GM19099 (cell line): Measurements from ENCODE around the gene OR4D9.

Experiments used
- POLR2A ChIP-seq: IDR thresholded peaks from 3 replicates; pipeline ENCODE4 v1.6.1; 2011; ENCODE audit warnings: low read depth; ENCODE audit not compliant: insufficient read length; ENCODE audit errors: extremely low read depth

The OR4D9 gene

GRCh38 chr11:59510941-59511589 is at the start of gene OR4D9:
Gene OR4D9, plus strand, starts transcription at chr11:59511539. Its CDS starts 3,374 bp downstream, at chr11:59514913.
- TF ChIP-seq POLR2A, result no peak

GRCh38 chr11:59463190-59463641 is 48.1 kb upstream of the OR4D9 start:
- no peak for TF ChIP-seq POLR2A

- no peak for TF ChIP-seq POLR2A
Observed at GRCh38 chr11:59473015-59473414, 38.3 kb upstream of the OR4D9 start, which contains the start of gene OR4D10. Gene OR4D10, plus strand, starts transcription at chr11:59473315. Its CDS starts 4,115 bp downstream, at chr11:59477430.

GRCh38 chr11:59475176-59475575 is 36.2 kb upstream of the OR4D9 start:
- TF ChIP-seq POLR2A, result no peak

- no peak for TF ChIP-seq POLR2A
Observed at GRCh38 chr11:59479906-59480305, 31.4 kb upstream of the OR4D9 start.

GRCh38 chr11:59480359-59480758 is 31.0 kb upstream of the OR4D9 start:
- no peak for TF ChIP-seq POLR2A

- no peak for TF ChIP-seq POLR2A
Observed at GRCh38 chr11:59501931-59502330, 9.4 kb upstream of the OR4D9 start.

- TF ChIP-seq POLR2A, result no peak
Observed at GRCh38 chr11:59503276-59503675, 8.1 kb upstream of the OR4D9 start, which contains the start of gene OR4D11. Gene OR4D11, plus strand, starts transcription at chr11:59503576. Its CDS starts 0 bp downstream, at chr11:59503576.

GRCh38 chr11:59511675-59512074 is 336 bp downstream of the OR4D9 start:
- no peak for TF ChIP-seq POLR2A

GRCh38 chr11:59520741-59521140 is 9.4 kb downstream of the OR4D9 start:
- no peak for TF ChIP-seq POLR2A

GRCh38 chr11:59523541-59523940 is 12.2 kb downstream of the OR4D9 start:
- TF ChIP-seq POLR2A, result no peak

- no peak for TF ChIP-seq POLR2A
Observed at GRCh38 chr11:59528711-59529110, 17.4 kb downstream of the OR4D9 start.

- no peak for TF ChIP-seq POLR2A
Observed at GRCh38 chr11:59532620-59533019, 21.3 kb downstream of the OR4D9 start.

GRCh38 chr11:59534676-59535075 is 23.3 kb downstream of the OR4D9 start:
- TF ChIP-seq POLR2A, result no peak

GRCh38 chr11:59542142-59542810 is 30.9 kb downstream of the OR4D9 start:
- TF ChIP-seq POLR2A, result no peak

- no peak for TF ChIP-seq POLR2A
Observed at GRCh38 chr11:59544869-59545178, 33.5 kb downstream of the OR4D9 start.
